Dedifferentiated amniotic fluid mesenchymal stem cell (primary cell): ENCODE results near the gene FHIT.

Experiments
- DNase-seq: peaks from one replicate; pipeline ENCODE4 v3.0.0-alpha.2; 2016; ENCODE audit errors: extremely low spot score

Gene FHIT

GRCh38 chr3:61169621-61170251 is 81.5 kb downstream of the FHIT start:
- no peak for DNase-seq

- no peak for DNase-seq
These were observed 83.0 kb downstream of the FHIT start for GRCh38 chr3:61168286-61168685.

GRCh38 chr3:61162965-61163364 is 88.3 kb downstream of the FHIT start:
- DNase-seq: no peak

GRCh38 chr3:61158667-61159066 is 92.6 kb downstream of the FHIT start:
- DNase-seq: no peak

GRCh38 chr3:61158216-61158615 is 93.0 kb downstream of the FHIT start:
- DNase-seq: no peak

- DNase-seq: no peak
These were observed 93.8 kb downstream of the FHIT start for GRCh38 chr3:61157414-61157813.

- DNase-seq: no peak
These were observed 95.5 kb downstream of the FHIT start for GRCh38 chr3:61155701-61156292.

GRCh38 chr3:61154457-61155198 is 96.6 kb downstream of the FHIT start:
- no peak for DNase-seq

- DNase-seq: no peak
These were observed 99.2 kb downstream of the FHIT start for GRCh38 chr3:61152071-61152470.

GRCh38 chr3:61149236-61149635 is 102.0 kb downstream of the FHIT start:
- no peak for DNase-seq

GRCh38 chr3:61146010-61146890 is 105.0 kb downstream of the FHIT start:
- no peak for DNase-seq

GRCh38 chr3:61141697-61142096 is 109.6 kb downstream of the FHIT start:
- no peak for DNase-seq

GRCh38 chr3:61141227-61141626 is 110.0 kb downstream of the FHIT start:
- DNase-seq: no peak

GRCh38 chr3:61139686-61140085 is 111.6 kb downstream of the FHIT start:
- DNase-seq: no peak

- DNase-seq: no peak
These were observed 112.9 kb downstream of the FHIT start for GRCh38 chr3:61138401-61138800.

GRCh38 chr3:61136191-61136590 is 115.1 kb downstream of the FHIT start:
- no peak for DNase-seq

GRCh38 chr3:61134532-61134931 is 116.7 kb downstream of the FHIT start:
- no peak for DNase-seq

- no peak for DNase-seq
These were observed 119.2 kb downstream of the FHIT start for GRCh38 chr3:61132062-61132461.

GRCh38 chr3:61118830-61119229 is 132.4 kb downstream of the FHIT start:
- no peak for DNase-seq

GRCh38 chr3:61117045-61117898 is 134.0 kb downstream of the FHIT start:
- DNase-seq: no peak

GRCh38 chr3:61114316-61114953 is 136.8 kb downstream of the FHIT start:
- no peak for DNase-seq
